Measurements from ENCODE around the gene CYSRT1.

The CYSRT1 gene

DNA sequence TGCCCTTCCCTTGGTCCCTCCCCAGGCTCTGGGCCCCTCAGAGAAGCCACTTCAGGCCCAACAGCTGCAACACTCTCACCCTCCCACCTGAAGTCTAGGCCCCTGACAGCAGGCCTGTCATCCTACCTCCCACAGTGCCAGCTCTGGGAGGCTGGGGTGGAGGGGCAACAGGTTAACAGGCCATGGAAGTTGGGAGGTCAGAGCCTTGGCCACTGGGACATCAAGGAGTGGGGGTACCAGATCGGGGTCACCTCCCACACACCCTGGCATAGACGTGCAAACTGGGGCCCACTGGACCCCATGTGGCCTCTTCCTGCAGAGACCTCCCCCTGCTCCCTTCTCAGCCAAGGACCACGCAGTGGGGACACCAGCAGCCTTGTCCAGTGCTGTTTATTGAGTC, 33.7 kb upstream of the CYSRT1 start:
- no peak for DNase-seq

DNA sequence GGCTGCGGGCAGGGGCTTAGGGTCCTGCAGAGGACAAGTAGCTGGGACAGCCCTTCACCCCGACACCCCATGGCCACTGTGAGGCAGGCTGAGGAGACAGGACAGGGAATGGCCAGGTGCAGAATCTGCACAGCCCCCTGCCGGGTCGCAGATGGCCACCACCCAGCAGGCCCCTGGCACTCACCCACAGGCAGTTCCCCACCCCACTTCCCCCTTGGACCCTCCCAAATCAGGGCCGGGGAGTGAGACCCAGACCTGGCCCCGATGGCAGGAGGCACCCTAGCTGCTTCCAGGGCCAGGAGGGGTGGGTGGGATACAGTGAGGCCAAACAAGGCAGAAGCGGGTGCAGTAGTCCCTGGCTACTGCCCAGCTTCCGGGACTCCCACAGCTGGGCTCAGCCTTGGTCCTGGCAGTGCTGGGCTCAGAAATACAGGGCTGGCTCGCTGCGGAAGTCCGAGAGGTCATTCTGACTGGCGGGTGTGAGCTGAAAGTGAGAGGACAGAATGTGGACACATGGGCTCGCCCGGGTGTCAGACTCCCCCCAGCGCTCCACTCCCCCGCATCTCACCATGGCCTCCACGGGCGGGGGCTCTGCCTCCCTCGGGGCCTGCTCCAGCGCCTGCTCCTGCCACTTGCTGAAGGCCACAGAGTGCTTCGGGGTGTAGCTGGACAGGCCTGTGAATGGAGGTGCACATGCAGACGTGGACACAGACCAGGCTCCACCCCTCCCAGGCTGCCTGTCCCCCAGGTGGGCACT, 33.1 kb upstream of the CYSRT1 start:
- no peak for DNase-seq

DNA sequence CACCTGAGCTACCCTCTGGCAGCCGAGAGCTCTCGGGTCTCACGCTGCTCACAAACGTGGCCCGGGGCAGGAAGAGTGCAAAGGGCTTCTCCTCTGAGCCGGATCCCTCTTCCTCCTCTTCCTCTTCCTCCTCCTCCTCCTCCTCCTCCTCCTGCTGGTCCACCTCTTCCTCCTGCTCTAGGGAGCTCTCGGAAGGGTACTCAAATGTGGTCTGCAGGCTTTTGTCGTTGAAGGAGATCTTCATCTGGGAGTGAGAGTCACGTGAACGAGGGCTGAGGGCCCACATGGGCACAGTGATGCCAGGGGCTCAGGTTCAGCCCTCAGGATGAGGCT, 32.6 kb upstream of the CYSRT1 start:
- DNase-seq: no peak

DNA sequence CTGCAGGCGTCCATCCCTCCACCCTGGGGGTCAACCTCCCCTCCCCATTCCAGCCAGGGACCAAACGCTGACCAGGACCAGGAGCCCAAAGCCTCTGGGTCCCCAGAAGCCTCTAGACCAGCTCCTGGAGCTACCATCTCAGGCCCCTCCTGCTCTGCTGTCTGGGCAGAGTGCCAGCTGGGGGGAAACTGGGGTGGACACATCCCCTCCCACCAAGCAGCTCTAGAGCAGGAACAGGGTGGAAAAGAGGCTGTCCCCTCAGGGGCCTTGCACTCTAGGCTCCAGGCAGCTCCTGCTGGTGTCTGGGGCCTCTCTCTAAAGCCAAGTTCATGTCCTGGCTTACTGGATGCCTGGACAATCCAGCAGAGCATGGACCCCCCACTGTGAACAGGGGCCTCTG, 32.1 kb upstream of the CYSRT1 start:
- DNase-seq: no peak

DNA sequence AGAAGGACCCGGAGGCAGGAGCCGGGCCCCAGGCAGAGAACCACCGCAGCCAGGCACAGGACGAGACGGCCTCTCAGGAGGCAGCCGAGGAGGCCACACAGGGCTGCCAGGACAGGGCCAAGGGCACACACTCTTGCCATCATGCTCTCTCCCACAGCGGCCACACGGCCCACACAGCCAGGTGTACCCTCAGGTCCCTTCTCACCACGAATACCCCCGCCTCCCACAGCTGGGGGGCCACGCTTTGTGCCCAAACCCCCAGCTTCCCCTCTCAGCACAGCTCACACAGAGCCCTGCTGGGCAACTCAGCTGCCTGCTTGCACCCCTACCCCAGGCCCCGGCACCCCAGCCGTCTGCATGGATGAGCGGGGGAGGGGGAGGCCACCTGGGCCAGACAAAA, 31.2 kb upstream of the CYSRT1 start:
- no peak for DNase-seq

DNA sequence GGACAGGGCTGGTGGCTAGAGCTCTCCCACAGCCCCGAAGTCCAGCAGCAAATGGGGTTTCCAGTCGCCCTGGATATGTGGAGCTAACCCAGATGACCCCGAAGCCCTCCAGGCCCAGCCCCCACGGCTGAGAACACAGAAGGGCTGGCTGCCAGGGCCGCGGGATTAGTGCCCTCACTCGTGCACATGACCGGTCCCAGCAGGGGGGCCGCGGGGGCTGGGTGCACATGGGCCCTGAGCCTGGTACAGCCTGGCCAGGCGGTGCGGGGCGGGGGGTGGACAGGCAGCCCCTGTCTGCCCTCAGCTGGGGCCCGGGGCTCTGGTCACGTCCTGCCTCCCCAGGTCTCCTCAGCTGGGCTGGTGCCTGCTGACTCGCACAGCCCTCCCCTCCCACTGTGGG, 30.6 kb upstream of the CYSRT1 start:
- no peak for DNase-seq

DNA sequence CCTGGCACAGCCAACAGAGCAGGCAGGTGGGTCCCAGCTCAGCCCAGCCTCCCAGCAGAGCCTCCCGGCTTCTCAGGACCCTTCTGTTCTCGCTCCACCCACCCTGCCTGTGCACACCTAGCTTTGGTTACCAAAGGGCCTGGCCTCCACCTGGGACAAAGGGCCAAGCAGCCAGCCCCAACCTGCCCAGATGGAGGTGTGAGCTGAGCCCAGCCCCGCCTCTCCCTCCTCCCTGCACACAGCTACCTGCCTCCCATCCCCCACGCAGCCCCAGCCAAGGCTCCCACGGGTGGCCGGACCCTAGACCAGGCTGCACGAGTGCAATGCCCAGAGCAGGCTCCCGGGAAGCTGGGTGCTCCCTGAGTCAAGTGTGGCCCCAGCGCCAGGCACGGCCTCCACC, 30.1 kb upstream of the CYSRT1 start:
- peak; percentile 78 for DNase-seq

DNA sequence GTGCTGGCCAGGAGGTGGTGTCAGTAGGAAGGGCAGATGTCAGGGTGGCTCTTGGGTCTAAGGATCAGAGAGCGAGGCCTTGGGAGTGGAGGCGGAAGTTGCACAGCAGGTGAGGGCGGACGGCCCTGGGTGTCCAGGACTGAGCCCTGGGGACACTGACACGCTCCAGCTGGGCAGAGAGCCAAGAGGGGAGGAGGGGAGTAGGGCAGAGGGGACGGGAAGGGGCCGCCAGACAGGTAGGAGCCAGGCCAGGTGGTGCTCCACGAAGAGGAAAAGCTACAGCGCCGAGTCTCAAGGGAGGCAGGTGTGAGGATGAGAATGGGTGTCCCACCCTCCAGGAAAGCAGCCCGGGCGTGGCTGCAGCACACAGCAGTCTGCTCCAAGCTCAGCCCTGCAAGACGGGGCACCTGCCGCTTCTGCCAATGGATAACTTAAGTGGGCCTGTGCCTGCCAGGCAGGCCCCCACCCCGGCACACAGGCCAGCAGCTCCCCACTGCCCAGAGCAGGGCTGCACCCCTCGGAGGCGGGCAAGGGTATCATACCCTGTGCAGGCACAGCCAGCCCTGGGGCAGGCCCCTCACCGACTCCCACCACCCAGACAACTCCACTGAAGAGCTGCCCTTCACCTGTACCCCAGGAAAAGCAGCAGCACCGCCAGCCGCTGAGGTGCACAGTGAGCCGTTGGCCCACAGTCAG, 29.3 kb upstream of the CYSRT1 start:
- peak; percentile 96 for DNase-seq

DNA sequence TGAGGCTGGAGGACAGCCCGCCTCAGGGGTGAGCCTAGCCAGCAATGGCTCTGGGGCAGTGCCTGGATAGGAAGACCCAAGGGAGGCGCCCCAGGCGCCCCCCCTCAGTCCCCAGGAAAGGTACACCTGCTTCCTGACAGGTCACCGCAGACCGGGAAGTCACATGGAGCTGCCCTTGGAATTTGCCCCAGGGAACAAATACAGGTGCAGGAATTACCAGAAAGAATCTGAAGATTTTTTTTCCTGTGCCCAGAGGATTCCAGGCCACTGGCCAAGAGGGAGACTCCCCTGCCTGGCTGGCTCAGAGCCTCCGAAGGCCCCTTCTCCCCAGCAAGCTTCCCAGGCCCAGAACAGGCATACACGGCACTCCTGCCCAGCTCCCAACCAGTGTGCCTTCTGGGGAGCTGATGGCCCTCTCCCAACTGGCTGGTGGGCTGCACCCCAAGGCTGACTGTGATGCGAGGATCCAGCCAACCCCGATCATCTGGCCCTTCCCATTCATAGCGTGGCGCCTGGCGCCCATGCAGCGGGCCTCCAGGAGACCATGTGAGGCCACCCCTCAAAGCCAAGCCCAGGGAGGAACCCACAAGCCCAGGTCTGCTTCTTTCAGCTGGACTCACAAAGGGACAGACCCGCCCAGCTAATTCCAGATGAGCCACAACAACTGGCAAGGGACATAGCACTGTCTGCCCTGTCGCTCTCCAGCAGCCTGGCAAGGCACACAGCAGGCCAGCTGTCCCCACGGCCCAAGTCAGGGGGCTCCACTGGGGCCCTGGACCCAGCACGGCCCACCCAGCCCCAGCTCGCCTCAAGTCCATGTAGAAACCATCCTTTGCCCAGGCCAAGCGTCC, 26.7 kb upstream of the CYSRT1 start:
- no peak for DNase-seq

DNA sequence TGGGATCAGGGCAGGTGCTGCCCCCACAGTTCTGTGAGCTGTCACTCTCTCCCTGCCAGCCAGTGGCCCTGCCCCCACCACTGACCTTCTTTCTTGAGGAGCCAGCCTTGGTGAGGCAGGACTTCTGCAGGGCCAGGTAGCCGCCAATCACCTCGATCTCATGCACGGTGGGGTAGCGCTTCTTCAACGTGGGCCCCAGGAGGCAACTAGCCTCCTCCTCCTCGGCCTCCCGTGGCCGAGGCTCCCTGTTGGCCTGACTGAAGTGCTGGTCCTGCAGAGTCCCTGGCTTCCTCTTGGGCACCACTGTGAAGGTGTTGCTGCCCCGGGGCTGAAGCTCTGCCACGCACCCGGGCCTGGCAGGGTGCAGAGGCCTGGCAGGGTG, 26.1 kb upstream of the CYSRT1 start:
- DNase-seq: no peak

DNA sequence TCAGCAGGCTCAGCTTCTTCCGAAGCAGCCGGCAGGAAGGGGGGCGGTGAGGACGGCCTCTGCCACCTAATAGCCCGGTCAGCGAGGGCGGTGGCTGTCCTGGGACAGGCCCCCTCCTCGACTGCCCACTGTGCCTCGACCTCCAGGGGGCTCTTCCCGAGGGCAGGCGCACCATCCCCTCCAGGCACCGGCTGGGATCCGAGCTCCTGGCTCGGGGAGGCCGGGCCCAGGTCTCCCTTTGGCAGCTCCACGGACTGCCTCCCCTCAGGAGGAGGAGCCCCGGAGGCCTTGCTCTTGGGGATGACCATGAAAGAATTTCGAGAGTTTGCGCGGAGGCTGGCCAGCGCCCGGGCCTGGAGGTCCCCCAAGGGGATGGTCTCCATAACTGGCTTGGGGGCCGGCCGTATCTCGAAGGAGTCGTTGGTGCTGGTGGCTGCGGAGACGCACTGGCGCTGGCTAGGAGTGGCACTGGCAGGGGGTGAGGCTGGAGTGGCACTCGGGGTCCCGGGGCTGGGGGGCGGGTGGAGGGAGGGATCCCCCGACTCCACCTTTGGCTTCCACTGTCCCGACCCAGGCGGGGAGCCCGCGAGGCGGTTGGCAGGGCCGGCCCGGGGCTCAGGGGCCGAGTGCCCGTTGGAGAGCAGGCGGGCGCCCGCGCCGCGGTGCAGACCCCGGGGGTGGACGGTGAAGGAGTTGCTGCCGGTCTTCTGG, 25.4 kb upstream of the CYSRT1 start:
- no peak for DNase-seq

DNA sequence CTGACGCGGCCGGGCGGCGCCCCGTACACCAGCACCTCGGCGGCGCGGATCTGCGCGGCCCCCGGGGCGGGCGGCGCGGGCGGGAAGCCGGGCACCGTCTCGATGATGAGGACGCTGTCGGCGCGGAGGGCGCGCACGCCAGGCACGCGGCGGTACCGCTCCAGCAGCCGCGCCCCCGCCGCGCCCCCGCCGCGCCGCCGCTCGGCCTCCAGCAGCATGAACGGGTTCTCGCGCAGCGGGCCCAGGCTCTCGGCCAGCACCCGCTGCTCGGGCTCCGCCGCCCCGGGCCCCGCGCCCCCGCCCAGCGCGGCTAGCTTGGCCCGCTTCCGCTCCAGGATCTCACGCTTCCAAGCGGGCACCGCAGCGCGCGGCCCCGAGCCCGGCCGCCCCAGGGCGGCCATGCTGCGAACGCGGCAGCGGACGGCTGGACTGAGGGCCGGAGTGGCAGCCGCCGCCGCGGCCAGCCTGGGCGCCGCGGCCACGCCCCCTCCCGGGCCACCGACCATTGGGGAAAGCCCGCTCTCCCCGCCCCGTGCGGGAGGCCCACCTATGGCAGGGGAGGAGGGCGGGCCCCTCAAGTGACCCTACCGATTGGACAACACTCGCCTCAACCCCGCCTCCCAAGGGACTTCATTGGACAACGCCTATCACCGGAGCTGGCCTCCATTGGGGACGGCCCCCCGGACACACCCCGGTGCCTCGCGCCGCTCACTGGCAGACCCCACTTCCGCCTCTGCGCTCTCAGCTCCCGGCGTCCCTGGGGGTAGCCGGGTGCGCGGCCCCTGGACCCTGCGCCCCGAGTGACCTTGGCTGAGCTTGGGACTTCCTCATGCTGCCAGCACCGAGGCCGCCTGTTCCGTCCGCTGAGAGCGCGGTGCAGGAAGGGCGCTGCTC, 24.4 kb upstream of the CYSRT1 start, which contains the start of gene TPRN:
TPRN (minus strand) TSS at position 431 of the 894 bp plus-strand sequence; CDS start at position 401, 30 bp downstream.
- DNase-seq: peak; percentile 98

DNA sequence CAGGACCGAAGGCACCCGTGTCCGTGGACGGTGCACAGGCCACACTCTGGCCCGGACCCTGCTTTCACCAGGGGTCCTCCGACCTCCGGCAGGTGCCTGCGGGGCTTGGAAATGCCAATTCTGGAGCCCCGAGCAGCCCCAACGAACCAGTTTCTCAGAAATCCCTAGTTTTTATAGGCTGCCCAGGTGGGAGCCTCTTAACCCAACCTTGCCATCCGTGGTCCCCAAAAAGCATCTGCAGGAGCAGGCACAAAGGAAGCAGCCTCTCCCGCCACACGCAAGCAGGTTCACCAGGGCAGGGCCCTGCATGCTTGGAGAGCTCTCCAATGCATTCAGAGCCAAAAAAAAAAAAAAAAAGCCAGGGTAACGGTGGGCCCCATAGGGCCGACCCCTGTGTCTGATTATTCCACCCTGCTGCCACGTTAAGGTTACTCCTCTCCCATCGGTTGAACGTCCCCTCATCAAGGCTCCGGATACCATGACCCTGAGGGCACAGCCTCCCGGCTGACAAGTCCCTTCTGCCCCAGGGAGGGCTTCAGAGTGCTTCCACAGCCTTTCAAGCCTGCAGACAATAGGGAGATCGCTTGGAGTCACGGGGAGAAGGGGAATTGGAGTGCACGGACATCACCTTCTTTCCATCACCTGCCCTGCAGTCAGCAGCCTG, 23.6 kb upstream of the CYSRT1 start:
- no peak for DNase-seq

DNA sequence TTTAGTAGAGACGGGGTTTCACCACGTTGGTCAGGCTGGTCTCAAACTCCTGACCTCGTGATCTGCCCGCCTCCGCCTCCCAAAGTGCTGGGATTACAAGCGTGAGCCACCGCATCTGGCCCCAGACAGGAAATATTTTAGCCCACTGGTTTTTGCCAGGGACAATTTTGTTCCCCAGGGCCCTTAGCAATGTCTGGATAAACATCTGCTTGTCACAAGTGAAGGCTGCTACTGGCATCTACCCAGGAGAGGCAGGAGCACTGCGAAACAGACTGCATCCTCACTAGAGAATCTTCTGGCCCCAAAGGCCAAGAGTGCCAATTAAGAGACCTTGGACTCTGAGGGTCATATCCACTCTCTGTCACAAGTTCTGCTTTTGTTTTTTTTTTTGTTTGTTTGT, 22.0 kb upstream of the CYSRT1 start:
- DNase-seq: no peak

DNA sequence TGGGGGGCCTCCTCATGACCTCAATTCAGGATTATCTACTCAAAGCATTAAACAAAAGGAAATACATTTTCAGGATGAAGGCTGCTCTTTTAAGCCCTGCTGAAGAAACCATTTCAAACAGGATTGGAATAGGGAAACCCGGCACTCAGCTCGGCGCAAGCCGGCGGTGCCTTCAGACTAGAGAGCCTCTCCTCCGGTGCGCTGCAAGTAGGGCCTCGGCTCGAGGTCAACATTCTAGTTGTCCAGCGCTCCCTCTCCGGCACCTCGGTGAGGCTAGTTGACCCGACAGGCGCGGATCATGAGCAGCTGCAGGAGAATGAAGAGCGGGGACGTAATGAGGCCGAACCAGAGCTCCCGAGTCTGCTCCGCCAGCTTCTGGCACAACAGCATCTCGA, 20.2 kb upstream of the CYSRT1 start:
- no peak for DNase-seq

DNA sequence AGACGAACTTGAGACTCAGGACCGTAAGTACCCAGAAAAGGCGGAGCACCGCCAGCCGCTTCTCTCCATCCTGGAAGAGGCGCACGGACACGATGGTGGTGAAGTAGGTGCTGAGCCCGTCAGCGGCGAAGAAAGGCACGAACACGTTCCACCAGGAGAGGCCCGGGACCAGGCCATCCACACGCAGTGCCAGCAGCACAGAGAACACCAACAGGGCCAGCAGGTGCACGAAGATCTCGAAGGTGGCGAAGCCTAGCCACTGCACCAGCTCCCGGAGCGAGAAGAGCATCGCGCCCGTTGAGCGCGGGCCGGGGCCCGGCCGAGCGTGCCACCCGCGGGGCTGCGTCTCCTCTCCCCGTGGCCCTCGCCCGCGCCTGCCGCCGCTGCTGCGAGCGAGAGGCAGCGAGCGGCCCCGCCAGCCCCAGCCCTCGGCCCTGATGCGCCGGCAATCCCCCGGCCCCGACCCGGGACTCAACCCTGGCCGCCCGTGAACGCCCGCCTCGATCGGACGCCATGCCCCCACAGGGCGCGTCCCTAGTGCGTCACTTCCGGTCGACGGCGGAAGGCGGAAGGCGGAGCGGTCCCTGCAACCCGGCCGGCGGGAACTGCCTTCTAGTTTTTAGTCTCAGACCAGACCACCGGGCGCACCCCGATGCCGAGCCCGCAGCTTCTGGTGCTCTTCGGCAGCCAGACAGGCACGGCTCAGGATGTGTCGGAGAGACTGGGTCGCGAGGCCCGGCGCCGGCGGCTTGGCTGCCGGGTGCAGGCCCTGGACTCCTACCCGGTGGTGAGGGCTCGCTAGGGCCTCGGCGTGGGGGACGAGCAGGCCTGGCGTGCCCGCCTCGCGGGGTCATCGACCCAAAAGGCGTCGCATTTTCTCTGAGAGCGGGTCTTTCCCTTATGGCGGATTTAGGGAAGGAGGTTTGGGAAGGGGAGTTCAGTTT, 19.6 kb upstream of the CYSRT1 start, which contains the start of the genes NDOR1 and TMEM203:
NDOR1 (plus strand) TSS at position 575 of the 944 bp plus-strand sequence; CDS start at position 653, 78 bp downstream.
TMEM203 (minus strand) TSS at position 523 of the 944 bp plus-strand sequence; CDS start at position 289, 234 bp downstream.
- DNase-seq: peak; percentile 56

DNA sequence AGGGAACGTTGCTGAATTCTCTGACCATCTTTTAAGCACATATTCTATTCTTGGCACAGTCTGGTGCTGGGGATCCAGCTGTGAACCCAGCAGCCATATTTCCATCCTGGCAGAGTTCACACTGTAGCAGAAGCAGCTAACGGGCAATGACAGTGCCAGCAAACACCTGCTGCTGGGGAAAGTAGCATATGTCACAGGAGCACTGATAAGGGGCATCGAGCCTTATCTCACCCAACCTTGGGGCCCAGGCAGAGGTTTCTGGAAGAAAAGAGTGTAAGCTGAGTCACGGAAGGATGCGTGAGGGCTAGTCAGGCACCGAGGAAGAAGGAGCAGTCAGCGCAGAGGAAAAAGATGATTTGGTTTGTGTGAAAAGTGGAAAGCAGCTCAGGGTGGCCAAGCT, 18.4 kb upstream of the CYSRT1 start:
- no peak for DNase-seq

DNA sequence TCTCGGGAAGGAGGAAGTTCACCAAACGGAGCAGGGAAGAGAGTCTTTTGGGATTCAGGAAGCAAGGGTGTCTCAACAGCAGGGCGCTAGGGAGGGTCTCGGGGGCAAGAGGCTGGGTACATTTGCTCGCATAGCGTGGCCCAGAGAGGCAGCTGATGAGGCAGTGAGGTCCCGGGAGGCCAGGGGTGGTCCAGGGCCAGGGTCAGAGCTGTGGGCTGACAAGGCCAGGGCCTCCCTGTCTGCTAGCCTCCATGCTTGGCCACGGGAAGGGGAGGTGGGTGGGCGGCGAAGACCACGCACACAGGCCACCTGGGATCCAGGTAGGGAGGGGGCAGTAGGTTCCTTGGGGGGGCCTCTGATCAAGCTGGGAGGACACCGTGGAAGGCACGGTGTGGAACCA, 13.4 kb upstream of the CYSRT1 start:
- no peak for DNase-seq

DNA sequence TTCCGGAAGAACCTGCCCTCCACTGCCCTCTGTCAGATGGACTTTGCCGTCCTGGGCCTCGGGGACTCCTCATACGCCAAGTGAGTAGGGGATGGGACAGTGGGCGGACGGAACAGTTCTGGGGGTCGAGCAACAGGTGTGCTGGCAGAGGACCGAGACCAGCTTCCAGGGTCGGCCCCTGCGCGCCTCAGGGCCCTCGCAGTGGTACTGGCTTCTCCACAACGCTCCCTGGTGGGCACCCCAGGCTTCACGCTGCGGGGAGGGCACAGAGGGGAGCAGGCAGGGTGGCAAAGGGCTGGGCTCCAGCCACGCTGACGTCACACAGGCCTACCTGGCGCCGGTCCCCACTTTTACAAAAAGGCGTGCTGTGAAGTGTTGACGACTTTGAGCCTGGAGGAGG, 12.5 kb upstream of the CYSRT1 start:
- DNase-seq: no peak
